H1 (cell line): ENCODE data around the gene IGF2BP3. TPM values are rescaled to one million over a fixed set of nuclear protein-coding genes. Genes with fewer than 3 reads are reported as not detected.

Source experiments
- CTCF ChIA-PET: fragments of 300-600 bp; sonication (Branson Sonifier 250); formaldehyde crosslinking; loops from one replicate; lab custom pipeline; 2021; ENCODE audit not compliant: partially characterized antibody; lab: Charles Lee
- POLR2A ChIA-PET: fragments of 300-600 bp; sonication (Branson Sonifier 250); formaldehyde crosslinking; loops from one replicate; lab custom pipeline; 2021; ENCODE audit warnings: inconsistent platforms; ENCODE audit not compliant: partially characterized antibody; lab: Charles Lee
- DNase-seq, 2 experiments: peaks; one replicate each; pipeline versions ENCODE4 v3.0.0 to v3.0.0-alpha.2; 2010 to 2022; ENCODE audit warnings: low spot score in 2 of 2, low read depth in 1 of 2, mixed read lengths in 1 of 2
- FAIRE-seq: peaks from 2 replicates; lab custom pipeline; 2011; peaks lifted over from hg19 to GRCh38; lab: Jason Lieb, UNC
- H2AFZ ChIP-seq: 2 replicates; pipeline ENCODE4 v1.8.1; 2012; ENCODE audit warnings: low read length, inconsistent platforms
- H2AK5ac ChIP-seq: 2 replicates; pipeline ENCODE4 v1.6.1; 2013; ENCODE audit warnings: low read depth, low read length
- H2BK120ac ChIP-seq: replicated peaks from 2 replicates; pipeline ENCODE3; 2013; ENCODE audit warnings: low read depth, low read length, inconsistent platforms
- H2BK12ac ChIP-seq: 2 replicates; pipeline ENCODE4 v1.6.1; 2013; ENCODE audit warnings: low read depth, low read length
- H2BK15ac ChIP-seq: 2 replicates; pipeline ENCODE4 v1.6.1; 2013; ENCODE audit warnings: low read length
- H2BK20ac ChIP-seq: 2 replicates; pipeline ENCODE4 v1.6.1; 2013; ENCODE audit warnings: low read length
- H2BK5ac ChIP-seq: 2 replicates; pipeline ENCODE4 v1.6.1; 2013; ENCODE audit warnings: low read depth, low read length
- H3K14ac ChIP-seq: 2 replicates; pipeline ENCODE4 v1.6.1; 2013; ENCODE audit warnings: inconsistent platforms; ENCODE audit not compliant: insufficient read length
- H3K18ac ChIP-seq: 2 replicates; pipeline ENCODE4 v1.6.1; 2013; ENCODE audit warnings: low read length; ENCODE audit errors: extremely low read depth
- H3K23ac ChIP-seq: 2 replicates; pipeline ENCODE4 v1.6.1; 2013; ENCODE audit warnings: inconsistent platforms; ENCODE audit not compliant: insufficient read length
- H3K23me2 ChIP-seq: 2 replicates; pipeline ENCODE4 v1.6.1; 2013; ENCODE audit warnings: low read depth, low read length
- H3K27ac ChIP-seq: 2 replicates; pipeline ENCODE4 v1.6.1; 2011; ENCODE audit warnings: low read depth, low read length, inconsistent platforms
- H3K27me3 ChIP-seq, 4 experiments: replicated peaks in 1 of 4; 1 replicate in 1 of 4; 2 replicates in 3 of 4; pipeline versions ENCODE4 v1.6.1 to v1.8.1; 2011 to 2013; ENCODE audit warnings: low read length in 3 of 4, mild to moderate bottlenecking in 3 of 4, inconsistent platforms in 2 of 4, mixed read lengths in 2 of 4, moderate library complexity in 1 of 4; ENCODE audit not compliant: control insufficient read depth in 3 of 4, insufficient read depth in 3 of 4; ENCODE audit errors: extremely low read depth in 1 of 4
- H3K36me3 ChIP-seq, 4 experiments: 2 replicates each; pipeline versions ENCODE4 v1.6.1 to v1.8.1; 2011 to 2013; ENCODE audit warnings: mild to moderate bottlenecking in 4 of 4, low read length in 3 of 4, moderate library complexity in 2 of 4, control low read depth in 1 of 4, inconsistent platforms in 1 of 4; ENCODE audit not compliant: insufficient read depth in 4 of 4, control insufficient read depth in 2 of 4
- H3K4ac ChIP-seq: replicated peaks from 2 replicates; pipeline ENCODE3; 2013; ENCODE audit warnings: low read length, low read depth, mixed read lengths, inconsistent platforms; ENCODE audit not compliant: insufficient read length
- H3K4me1 ChIP-seq, 4 experiments: replicated peaks in 1 of 4; 1 replicate in 1 of 4; 2 replicates in 3 of 4; pipeline versions ENCODE4 v1.6.1 to v1.8.1; 2011 to 2013; ENCODE audit warnings: low read length in 3 of 4, inconsistent platforms in 2 of 4, mixed read lengths in 1 of 4; ENCODE audit not compliant: insufficient read depth in 4 of 4, control insufficient read depth in 3 of 4
- H3K4me2 ChIP-seq, 2 experiments: 2 replicates each; pipeline versions ENCODE4 v1.6.1 to v1.8.1; 2011 to 2013; ENCODE audit warnings: low read depth in 2 of 2, low read length in 2 of 2, control low read depth in 1 of 2, inconsistent platforms in 1 of 2, mild to moderate bottlenecking in 1 of 2; ENCODE audit not compliant: insufficient read depth in 1 of 2
- H3K4me3 ChIP-seq, 4 experiments: fragments of 200-600, 300-600 bp in 1 of 4; sonication (generic), shearing (Covaris generic), sonication (Bioruptor Twin) in 1 of 4; 2 replicates each; pipeline versions ENCODE4 v1.5.1 to v1.8.1; 2011 to 2016; ENCODE audit warnings: low read length in 4 of 4, low read depth in 3 of 4, control low read depth in 2 of 4, inconsistent platforms in 2 of 4, mild to moderate bottlenecking in 2 of 4, mixed read lengths in 1 of 4, moderate library complexity in 1 of 4; ENCODE audit not compliant: insufficient read depth in 2 of 4; ENCODE audit errors: extremely low read depth in 1 of 4
- H3K56ac ChIP-seq: replicated peaks from 2 replicates; pipeline ENCODE3; 2013; ENCODE audit warnings: low read depth, mild to moderate bottlenecking, mixed read lengths, low read length, inconsistent platforms; ENCODE audit not compliant: insufficient read length
- H3K79me1 ChIP-seq: 2 replicates; pipeline ENCODE4 v1.6.1; 2013; ENCODE audit warnings: low read depth, low read length, control low read depth
- H3K79me2 ChIP-seq, 2 experiments: 2 replicates each; pipeline versions ENCODE4 v1.6.1 to v1.8.1; 2012 to 2013; ENCODE audit warnings: low read length in 2 of 2, mild to moderate bottlenecking in 2 of 2, inconsistent platforms in 1 of 2; ENCODE audit not compliant: insufficient read depth in 2 of 2, control insufficient read depth in 1 of 2
- H3K9ac ChIP-seq, 4 experiments: replicated peaks in 1 of 4; 1 replicate in 1 of 4; 2 replicates in 3 of 4; pipeline versions ENCODE4 v1.6.1 to v1.8.1; 2011 to 2013; ENCODE audit warnings: low read depth in 3 of 4, low read length in 3 of 4, control low read depth in 2 of 4, mild to moderate bottlenecking in 2 of 4, moderate library complexity in 2 of 4, inconsistent platforms in 1 of 4; ENCODE audit errors: extremely low read depth in 1 of 4
- H3K9me3 ChIP-seq, 2 experiments: 2 replicates each; pipeline versions ENCODE4 v1.6.1 to v1.8.1; 2012 to 2013; ENCODE audit warnings: mild to moderate bottlenecking in 2 of 2, moderate library complexity in 2 of 2, control low read depth in 1 of 2, inconsistent platforms in 1 of 2, low read depth in 1 of 2, low read length in 1 of 2, mixed read lengths in 1 of 2; ENCODE audit not compliant: insufficient read depth in 2 of 2
- H4K20me1 ChIP-seq, 2 experiments: replicated peaks in 1 of 2; 2 replicates each; pipeline versions ENCODE3 to v1.8.1; 2011 to 2013; ENCODE audit warnings: inconsistent platforms in 2 of 2, low read length in 2 of 2, mild to moderate bottlenecking in 1 of 2; ENCODE audit not compliant: insufficient read depth in 2 of 2, control insufficient read depth in 1 of 2
- H4K5ac ChIP-seq: 2 replicates; pipeline ENCODE4 v1.6.1; 2013; ENCODE audit warnings: low read length, low read depth, mixed read lengths, inconsistent platforms; ENCODE audit not compliant: insufficient read length
- H4K8ac ChIP-seq: 2 replicates; pipeline ENCODE4 v1.8.0; 2013; ENCODE audit warnings: mild to moderate bottlenecking, moderate library complexity, low read length, inconsistent platforms; ENCODE audit not compliant: insufficient read depth; ENCODE audit errors: extremely low read depth
- H4K91ac ChIP-seq: replicated peaks from 2 replicates; pipeline ENCODE3; 2013; ENCODE audit warnings: low read length, mixed read lengths, inconsistent platforms; ENCODE audit not compliant: insufficient read length
- PHF8 ChIP-seq: fragments of 200-600 bp; sonication (generic); conservative IDR thresholded peaks from 2 replicates; pipeline ENCODE4 v1.7.1; 2012; ENCODE audit warnings: low read depth, mild to moderate bottlenecking, inconsistent platforms, low read length, moderate library complexity
- WGBS, 2 experiments: shearing (Covaris generic) in 1 of 2; methylation state at CpG; one replicate each; pipeline versions ENCODE4 v1.1.6 to v1.1.7; 2013 to 2015; ENCODE audit warnings: low lambda C conversion rate in 2 of 2, mixed read lengths in 2 of 2, inconsistent platforms in 1 of 2, low coverage in 1 of 2, missing lambda C conversion rate in 1 of 2; ENCODE audit not compliant: insufficient replicate concordance in 2 of 2, insufficient coverage in 1 of 2, insufficient read length in 1 of 2; ENCODE audit errors: extremely low coverage in 1 of 2, missing lambda C conversion rate in 1 of 2; 5-methylcytosine and 5-hydroxymethylcytosine counted together
- polyA plus RNA-seq, 7 experiments: library from polyadenylated mRNA; depleted of rRNA in 3 of 7; stranded (reverse) in 5 of 7; unstranded in 2 of 7; fragments of >200 nt in 5 of 7; fragments of 200-250 nt in 2 of 7; gene quantifications; 1 replicate in 5 of 7; 2 replicates in 1 of 7; 4 replicates in 1 of 7; pipeline versions ENCODE4 v1.2.1 to v1.2.3, GENCODE V29; 2011 to 2013; ENCODE audit warnings: missing spikeins in 2 of 7, mixed read lengths in 2 of 7
- total RNA-seq: library from RNA; stranded (reverse); fragmentation: NEBNext Ultra II Directional; extraction: Animal tissue kit (Norgen Biotek cat#: 25700); gene quantifications from 2 replicates; pipeline ENCODE4 v1.2.1, GENCODE V29; 2021

The IGF2BP3 gene
- total and polyA plus RNA-seq, 2 of the 8 experiments (the other 6 are each of a cell fraction or from before 2014, with no cell fraction given), result 66.3 to 193 TPM

DNA sequence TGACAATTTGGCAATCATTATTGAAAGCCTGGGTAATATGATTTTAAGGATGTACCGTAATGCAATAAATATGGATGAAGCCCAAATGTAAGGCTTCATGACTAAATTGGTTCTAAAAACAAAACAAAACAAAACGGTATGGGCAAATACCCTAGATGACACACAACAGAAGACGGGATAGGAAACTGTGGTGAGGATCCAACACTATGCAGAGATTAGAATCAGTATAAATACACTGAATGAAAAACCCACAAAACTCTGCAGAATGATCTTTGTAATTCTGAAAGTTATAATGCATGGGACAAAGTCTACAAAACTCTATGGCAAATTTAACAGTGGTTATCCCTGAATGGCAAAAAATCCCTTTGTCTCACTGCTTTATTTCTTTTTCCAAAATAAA is 113.6 kb downstream of the IGF2BP3 start:
- TF ChIP-seq PHF8, result no peak
- WGBS, 2 experiments, result 93% methylated on average over 3 of the region's 3 CpGs; no CpG with 5 or more reads in 1 of the 2 experiments
- Histone ChIP-seq H3K9ac (no peak overlapping the region), H3K36me3 (peaks cover 2 to 20% (median 9%) of the 10 kb centered on the region in 4 experiments; a peak in 5 of 8 replicates), H2BK15ac (no peak overlapping the region), H2BK12ac (no peak overlapping the region), H3K9me3 (no peaks in the 10 kb centered on the region), H3K14ac (no peak overlapping the region), H2BK20ac (no peak overlapping the region), H4K5ac (no peak overlapping the region), H3K23me2 (no peaks in the 10 kb centered on the region), H3K27me3 (no peaks in the 10 kb centered on the region), H4K20me1 (peaks cover 0 to 9% of the 10 kb centered on the region in 2 experiments), H3K4me1 (no peaks in the 10 kb centered on the region), H3K56ac (no peak overlapping the region), H4K91ac (no peak overlapping the region), H2BK120ac (no peak overlapping the region), H3K4me2 (no peak overlapping the region), H4K8ac (no peak overlapping the region), H3K4ac (no peak overlapping the region), H3K79me1 (no peaks in the 10 kb centered on the region), H3K23ac (no peak overlapping the region), H3K79me2 (peaks cover 0 to 83% of the 10 kb centered on the region in 2 experiments; a peak in 2 of 4 replicates), H2AK5ac (no peak overlapping the region), H2BK5ac (no peak overlapping the region), H2AFZ (no peak overlapping the region), H3K4me3 (no peak overlapping the region), H3K27ac (no peak overlapping the region), H3K18ac (no peak overlapping the region)
- ChIA-PET POLR2A (no interaction called here), CTCF (no interaction called here)
- FAIRE-seq, result no peak
- no peak for DNase-seq
